HL-60/S4 (cell line): ENCODE results near the gene CENPO.
"Not testable (repeated sequence)": the region's sequence is repeated elsewhere in the genome, so short reads cannot be mapped to it uniquely, and the experiment has no call there.

Experiments used
- in situ Hi-C: fragments of 300-500 bp; cut with MboI; formaldehyde crosslinking; loops from 2 replicates; pipeline ENCODE4 v1.14.3; 2022; ENCODE audit warnings: low sequenced_read_pairs

CENPO gene

DNA sequence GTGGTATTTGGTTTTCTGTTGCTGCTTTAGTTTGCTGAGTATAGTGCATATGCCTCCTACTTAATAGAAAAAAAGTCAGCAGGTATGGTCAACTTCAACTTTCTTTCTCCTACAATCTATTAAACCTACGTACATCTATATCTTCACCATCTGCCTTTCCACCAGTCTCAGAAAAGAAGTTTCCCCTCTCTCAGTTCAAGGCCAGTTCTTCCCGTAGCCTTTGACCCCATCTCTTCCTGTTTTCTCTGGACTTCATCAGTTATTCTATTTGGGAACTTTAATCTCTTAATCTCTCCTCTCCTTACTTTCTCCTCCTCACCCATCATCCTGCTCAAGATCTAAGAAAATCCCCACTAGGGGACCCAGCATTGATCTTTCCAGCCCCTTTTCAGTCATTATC lies 5.7 kb upstream of the CENPO start:
- in situ Hi-C loops, result no loop called here

DNA sequence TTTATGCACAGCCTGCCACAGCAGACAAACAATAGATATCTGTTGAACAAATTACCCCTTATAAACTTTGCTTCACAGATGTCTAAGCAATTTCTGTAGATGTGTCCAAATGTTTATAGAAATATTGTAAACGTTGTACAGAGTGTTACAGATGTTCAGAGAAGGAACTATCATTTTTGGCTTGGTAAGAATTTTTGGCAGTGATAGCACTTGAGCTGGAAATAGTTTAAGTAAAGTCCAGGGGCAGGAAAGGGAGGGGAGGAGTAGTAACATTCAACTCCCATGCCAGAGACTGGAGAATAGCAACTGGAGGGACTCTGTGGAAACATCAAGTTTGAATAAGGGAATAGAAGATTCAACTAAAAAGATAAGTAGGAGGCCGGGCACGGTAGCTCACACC lies 4.4 kb upstream of the CENPO start:
- in situ Hi-C loops, result no loop called here

DNA sequence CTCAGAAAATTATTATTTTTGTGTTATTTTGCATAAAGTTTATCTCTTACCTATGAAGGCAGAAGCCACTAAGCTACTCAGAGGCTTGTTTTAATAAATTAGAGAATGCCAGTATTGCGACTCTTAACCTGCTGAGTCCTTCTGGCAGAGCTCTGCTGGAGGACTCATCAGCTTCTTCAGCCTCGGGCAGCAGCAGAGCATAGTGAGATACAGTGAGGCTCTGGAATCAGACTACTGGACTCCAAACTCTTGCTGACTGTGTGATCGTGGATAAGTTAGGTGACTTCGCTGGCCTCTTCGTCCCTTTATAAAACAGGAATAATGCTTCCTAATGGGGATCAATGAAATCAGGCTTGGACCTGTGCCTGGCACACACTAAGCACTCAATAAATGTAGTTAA lies 1.8 kb upstream of the CENPO start:
- in situ Hi-C loops, result no loop called here

DNA sequence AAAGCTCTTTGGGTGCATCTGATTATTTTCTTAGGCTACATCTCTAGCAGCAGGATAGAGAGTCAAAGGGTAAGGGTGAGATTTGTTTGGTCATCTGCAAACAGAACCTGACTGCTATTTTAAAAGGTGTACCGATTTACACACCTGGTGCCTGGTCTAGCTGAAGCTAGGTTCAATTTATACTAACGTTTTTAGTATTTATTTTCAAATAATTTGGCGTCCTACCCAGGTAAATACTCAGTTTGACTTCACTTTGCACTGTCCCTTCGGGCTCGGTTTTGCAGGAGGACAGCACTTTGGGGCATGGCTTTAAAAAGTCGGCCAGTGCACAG lies 717 bp upstream of the CENPO start:
- in situ Hi-C loops, result no loop called here

DNA sequence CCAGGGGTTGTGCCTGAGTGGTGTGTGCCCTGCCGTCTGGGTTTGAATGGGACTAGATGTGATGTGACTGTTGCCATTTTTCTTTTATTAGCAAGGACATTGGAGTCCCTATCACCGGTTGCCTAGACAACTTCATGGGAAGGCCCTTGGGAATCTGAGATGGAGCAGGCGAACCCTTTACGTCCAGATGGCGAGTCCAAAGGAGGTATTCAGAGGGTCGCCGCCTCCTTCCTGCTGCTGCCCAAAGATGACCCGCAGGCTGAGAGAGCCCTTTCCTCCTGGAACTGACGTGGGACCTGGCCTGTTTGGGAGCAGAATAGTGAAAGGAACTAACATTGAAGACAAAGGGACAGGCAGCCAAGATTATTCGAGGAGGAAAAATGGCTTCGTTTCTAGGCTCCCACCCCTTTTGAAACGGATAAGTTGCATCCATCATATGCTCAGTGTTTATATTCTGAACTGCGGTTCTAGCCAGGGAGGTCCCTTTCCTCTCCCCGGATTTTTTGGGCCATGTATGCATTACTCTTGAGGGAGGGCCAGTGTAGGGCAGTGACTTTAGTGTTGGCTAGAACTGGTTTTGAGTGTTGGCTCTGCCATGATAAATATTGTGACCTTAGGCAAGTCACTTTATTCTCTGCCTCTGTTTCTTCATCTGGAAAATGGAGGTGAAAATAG lies 673 bp downstream of the CENPO start:
- in situ Hi-C loops, result no loop called here

DNA sequence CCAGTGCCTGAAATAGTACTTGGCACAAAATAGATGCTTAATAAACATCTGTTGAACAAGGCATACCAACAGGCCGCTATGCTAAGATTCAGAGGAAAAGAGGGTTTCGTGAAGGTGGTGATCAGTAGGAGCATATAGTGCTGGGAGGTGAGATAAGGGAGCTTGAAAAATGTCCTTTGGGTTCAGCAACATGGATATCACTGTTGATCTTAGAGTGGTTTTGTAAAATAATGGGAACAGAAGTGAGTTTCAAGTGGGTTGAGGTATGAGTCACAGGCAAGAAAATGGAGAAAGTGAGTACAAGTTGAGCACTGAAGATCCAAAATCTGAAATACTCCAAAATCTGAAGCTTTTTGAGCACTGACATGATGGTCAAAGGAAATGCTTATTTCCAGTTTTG lies 4.4 kb downstream of the CENPO start:
- in situ Hi-C loops, result no loop called here

DNA sequence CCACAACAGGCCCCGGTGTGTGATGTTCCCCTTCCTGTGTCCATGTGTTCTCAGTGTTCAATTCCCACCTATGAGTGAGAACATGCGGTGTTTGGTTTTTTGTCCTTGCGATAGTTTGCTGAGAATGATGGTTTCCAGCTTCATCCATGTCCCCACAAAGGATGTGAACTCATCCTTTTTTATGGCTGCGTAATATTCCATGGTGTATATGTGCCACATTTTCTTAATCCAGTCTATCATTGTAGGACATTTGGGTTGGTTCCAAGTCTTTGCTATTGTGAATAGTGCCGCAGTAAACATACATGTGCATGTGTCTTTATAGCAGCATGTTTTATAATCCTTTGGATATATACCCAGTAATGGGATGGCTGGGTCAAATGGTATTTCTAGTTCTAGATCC lies 7.3 kb downstream of the CENPO start:
- in situ Hi-C loops, result not testable (repeated sequence)

DNA sequence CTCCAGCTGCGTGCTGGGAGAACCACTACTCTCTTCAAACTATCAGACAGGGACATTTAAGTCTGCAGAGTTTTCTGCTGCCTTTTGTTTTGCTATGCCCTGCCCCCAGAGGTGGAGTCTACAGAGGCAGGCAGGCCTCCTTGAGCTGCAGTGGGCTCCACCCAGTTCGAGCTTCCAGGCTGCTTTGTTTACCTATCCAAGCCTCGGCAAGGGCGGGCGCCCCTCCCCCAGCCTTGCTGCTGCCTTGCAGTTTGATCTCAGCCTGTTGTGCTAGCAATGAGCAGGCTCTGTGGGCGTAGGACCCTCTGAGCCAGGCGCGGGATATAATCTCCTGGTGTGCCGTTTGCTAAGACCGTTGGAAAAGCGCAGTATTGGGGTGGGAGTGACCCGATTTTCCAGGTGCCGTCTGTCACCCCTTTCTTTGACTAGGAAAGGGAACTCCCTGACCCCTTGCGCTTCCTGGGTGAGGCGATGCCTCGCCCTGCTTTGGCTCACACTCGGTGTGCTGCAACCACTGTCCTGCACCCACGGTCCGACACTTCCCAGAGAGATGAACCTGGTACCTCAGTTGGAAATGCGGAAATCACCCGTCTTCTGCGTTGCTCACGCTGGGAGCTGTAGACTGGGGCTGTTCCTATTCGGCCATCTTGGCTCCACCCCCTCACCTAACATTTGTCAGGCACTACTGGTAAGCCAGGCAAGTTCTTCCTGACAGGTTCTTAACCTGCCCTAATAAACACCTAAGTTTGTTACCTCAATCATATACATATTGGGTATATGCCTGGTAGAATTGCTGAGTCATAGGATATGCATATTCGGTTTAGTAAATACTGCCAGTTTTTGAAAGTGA lies 12.8 kb downstream of the CENPO start:
- in situ Hi-C loops, result not testable (repeated sequence)

DNA sequence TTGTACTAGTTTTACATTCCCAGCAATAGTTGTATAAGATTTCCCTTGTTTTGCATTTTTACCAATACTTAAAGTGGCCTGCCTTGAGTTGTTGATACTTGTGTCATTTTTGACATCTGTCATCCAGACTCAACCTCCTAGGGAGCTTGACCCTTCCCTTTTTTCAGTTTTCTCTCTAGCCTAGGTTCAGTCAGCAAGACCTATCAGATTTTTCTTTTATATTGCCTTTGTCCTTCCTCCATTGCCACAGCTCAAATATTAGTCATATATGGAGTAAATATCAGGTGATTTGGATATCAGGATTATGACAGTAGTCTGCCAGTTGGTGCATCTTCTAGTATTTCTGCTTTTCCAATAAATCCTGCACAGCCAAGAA lies 13.4 kb downstream of the CENPO start:
- in situ Hi-C loops, result no loop called here

DNA sequence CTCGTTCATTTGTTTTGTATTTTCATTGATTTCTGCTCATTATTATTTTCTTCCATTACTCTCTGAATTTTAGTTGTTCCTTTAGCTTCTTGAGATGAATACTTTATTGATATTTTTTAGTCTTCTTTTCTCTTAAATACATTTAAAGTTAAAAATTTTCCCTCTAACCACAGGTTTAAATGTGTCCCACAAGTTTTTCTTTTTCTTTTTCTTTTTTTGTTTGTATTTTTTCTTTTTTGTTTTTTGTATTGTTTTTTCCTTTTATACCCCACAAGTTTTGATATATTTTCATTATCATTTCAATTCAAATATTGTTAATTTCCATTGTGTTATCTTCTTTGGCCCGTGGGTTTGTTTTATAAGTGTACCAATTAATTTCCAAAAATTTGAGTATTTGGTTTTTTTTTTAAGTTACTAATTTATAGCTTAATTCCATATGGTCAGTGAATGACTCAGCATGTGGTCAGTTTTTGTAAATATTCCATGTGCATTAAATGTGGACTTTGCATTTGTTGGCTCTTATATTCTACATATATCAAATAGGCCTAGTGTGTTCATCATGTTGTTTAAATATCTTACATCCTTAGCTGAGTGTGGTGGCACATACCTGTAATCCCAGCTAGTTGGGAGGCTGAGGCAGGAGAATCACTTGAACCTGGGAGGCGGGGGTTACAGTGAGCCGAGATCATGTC lies 16.2 kb downstream of the CENPO start:
- in situ Hi-C loops, result no loop called here

DNA sequence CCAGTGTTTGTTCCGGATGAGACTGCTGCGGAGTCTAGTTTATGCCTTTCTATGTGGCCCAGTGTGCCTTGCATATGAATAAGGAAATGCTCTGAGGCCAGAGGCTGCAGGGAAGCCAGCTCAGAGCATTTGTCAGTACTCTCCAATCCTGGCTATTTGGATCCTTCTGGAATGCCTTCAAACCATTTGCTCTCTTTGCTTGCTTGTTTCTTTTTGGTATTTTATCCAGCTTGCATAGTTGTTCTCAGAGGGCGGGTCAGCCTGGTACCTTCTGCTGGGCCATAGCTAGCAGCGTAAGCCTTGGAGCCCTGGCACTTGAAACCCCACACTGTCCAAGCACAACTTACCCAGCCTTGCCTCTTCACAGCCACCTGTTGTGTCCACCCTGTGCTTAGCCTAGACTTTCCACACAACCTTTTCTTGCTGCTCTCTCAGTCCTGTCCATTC lies 20.5 kb downstream of the CENPO start:
- in situ Hi-C loops, result no loop called here

DNA sequence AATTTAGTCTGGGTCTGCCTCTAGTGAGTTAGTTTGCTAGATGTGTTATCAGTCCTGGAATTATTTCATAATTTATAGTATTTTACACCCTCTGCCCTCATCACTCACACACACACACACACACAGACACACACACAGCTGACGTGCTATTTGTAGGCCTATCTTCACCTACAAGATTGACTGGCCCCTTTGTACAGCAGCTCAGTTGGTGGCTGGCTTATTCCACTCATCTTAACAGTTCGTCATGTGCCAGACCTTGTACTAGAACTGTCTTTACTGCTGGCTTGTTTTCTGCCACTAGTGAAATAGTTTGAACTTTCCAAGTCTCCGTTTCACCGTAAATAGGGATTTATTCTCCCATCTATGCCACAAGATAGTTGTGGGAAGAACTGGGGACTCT lies 21.3 kb downstream of the CENPO start:
- in situ Hi-C loops, result no loop called here

DNA sequence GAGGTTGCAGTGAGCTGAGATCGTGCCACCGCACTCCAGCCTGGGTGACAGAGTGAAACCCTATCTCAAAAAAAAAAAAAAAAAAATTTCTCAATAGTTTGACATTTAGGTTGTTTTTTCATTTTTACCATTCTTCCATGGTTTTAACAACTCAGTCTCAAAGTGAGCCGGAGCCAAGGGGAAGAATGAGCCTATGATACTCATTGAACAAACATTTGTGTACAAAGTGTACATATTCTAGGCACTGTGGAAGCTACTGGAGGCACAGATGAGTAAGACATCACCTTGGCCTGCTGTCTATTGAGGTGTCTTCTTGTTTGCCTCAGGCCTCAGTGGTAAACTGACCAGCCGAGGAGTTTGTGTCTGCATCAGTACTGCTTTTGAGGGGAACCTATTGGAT lies 21.9 kb downstream of the CENPO start:
- in situ Hi-C loops, result no loop called here

DNA sequence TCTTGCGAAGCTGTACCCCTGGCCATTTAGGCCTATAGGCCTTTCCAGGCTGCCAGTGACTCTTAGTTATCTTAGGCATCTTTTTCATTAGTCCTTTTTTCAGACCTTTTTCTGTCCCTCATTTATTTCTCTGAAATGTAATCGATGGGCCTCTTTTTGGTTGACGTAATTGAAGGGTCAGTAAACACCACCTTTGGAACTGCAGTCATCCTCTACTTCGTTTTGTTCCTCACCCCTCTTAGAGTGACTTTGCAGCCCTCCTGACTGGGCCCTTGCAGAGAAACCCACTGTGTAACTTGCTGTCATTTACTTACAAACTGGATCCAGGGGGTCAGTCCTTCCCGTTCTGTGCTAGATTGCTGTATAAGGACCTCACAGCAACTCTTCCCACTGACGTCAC lies 23.2 kb downstream of the CENPO start:
- in situ Hi-C loops, result no loop called here

DNA sequence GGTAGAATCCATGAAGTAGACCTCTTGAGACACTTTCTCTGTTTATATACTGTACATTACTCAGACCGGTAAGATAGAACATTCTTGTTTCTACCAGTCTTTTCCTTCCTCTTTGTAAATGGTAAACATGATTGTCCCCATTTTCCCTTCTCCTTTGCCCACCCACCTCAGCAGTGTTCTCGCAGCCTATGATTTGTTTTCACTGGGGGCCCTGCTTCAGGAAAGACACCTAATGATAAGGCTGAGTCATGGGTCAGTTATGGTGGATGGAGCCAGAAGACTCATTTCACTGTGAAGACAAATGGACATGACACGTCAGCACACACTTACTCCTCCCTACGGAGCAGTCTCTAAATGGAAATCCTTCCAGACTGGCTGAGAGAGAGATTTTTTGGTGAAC lies 23.7 kb downstream of the CENPO start:
- in situ Hi-C loops, result no loop called here

DNA sequence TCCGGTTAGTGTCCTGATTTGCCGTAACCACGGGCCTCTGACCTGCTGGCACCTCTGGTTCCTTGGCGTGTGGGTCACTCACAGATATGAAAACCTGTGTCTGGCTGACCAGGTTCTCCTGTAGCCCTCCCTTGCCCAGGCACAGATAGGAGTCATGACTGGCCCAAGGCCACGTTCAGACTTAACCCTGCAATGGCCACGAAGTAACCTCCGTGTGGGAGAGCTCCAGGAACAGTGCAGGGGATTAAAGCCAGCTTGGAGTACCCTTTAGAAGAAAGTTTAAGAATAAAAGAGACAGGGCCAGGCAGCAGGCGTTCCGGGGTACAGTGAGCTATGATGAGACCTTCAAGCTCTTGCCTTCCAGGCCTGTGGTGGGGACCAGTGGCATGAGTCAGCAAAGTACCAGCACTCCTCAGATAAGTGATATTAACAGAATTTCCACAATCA lies 25.5 kb downstream of the CENPO start:
- in situ Hi-C loops, result no loop called here

DNA sequence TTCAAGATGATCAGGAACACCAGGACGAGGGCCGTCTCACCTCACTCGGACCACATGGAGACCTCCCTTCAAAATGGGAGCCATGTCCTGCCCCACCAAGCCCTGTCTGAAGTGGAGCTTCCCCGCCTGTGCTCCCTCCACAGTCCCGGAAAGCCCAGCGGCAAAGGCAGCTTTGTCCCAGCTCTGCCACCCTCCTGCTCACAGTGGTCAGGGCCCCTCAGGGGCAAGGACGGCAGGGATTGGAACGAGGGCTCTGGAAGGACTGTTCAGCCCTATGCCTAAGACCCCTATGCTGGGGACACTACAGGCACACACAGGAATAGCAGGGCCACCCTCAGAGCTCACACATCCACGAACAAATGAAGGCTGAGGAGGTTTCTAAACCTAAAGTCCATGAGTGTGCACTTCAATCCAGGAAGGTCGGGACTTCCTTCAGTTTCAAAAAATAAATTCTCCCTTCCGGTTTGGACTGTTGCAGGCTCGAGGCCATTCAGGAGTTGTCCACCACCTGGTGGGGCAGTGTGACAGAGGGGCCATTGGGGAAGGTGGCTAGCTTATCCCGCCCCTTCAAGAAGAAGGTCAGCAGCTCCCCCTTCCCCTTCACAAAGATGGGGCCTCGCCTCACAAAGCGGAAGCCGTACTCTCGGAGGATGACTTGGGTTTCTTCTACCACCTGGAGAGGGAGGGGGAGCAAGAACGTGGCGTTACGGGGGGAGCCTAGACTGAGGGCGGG lies 26.4 kb downstream of the CENPO start:
- in situ Hi-C loops, result loop anchor here (10.0 kb wide), 2 partner anchors 205 to 405 kb away; no protein-coding TSS in a partner anchor

DNA sequence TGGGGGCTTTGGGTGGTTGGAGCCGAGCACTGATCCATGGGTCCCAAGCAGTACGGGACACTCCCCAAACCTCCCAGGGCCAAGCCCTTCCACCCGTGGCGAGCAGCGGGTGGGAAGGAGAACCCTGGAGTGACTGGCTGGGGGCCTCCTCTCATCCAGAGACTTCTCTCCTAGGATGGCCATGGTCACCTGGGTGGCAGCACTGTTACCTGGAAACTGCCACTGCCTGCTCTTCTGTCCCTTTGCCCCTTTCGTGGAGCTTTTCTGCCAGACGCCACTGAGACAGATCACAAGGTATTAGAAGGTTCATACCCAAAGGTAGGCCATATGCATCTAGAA lies 26.9 kb downstream of the CENPO start:
- in situ Hi-C loops, result loop anchor here (10.0 kb wide), 2 partner anchors 205 to 405 kb away; no protein-coding TSS in a partner anchor

DNA sequence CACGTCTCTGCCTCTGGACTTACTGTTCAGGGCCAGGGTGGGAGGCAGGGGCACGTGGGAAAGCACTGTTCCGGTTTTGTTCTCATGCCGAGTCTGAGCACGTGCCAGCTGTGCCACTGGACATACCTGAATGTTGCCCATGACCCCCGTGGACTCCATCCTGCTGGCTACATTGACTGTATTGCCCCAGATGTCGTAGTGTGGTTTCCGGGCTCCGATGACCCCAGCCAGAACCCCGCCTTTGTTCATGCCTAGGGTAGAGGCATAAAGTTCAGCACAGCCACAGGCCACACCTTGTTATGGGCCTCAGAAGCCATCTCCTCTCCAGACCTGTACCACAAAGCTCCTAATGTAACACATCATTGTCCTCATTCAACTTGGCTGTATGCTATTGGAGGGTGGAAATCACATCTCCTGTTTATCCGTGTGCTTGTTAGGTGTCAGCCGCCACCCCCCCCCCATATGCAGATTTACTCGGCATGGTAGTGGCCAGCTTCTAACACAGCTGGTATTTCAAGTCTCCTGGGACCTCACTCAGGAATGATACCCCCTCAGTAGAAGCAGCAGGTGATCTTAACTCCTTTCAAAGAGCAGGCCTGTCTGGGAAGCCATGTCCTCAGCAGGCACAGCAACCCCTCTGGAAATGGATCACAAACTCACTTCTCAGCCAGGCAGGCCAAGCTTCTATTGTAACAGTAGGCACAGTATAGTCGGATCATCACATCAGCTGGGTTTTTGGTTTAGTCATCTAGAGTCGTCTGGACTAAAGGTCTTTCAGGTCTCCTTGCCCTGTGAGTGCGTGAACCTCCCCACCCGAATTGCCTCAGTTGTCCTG lies 27.6 kb downstream of the CENPO start:
- in situ Hi-C loops, result loop anchor here (10.0 kb wide), 2 partner anchors 206 to 406 kb away; no protein-coding TSS in a partner anchor

DNA sequence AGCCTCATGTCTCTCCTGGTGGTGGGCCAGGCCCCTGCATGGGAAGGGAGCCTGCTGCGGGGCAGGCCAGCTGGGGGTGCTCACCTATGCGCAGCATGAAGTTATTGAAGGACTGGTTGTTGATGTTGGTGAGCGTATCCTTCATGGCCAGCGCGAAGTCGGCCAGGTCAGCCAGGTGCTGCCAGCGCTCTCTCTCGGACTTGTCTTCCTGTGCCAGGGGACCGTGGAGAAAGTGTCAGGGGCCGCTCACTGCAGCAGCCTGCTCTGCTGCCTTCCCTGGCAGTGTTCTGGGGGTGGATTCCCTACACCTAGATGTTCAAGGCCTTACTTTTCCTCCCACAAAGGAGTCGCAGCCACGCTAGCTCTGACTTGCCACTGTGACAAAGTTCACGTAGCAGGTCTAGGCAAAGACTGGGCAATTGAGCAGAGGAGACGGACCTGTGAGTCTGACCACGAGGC lies 28.2 kb downstream of the CENPO start:
- in situ Hi-C loops, result loop anchor here (10.0 kb wide), 2 partner anchors 207 to 407 kb away; no protein-coding TSS in a partner anchor
